ENCODE data around the gene MROH2A. TPM values are rescaled to one million over a fixed set of nuclear protein-coding genes. Genes with fewer than 3 reads are reported as not detected.

MROH2A gene
- total and polyA plus RNA-seq, 9 of the 15 experiments (the other 6 are each of a cell fraction or from before 2014, with no cell fraction given) = 0.03 TPM; not detected in 8

DNA sequence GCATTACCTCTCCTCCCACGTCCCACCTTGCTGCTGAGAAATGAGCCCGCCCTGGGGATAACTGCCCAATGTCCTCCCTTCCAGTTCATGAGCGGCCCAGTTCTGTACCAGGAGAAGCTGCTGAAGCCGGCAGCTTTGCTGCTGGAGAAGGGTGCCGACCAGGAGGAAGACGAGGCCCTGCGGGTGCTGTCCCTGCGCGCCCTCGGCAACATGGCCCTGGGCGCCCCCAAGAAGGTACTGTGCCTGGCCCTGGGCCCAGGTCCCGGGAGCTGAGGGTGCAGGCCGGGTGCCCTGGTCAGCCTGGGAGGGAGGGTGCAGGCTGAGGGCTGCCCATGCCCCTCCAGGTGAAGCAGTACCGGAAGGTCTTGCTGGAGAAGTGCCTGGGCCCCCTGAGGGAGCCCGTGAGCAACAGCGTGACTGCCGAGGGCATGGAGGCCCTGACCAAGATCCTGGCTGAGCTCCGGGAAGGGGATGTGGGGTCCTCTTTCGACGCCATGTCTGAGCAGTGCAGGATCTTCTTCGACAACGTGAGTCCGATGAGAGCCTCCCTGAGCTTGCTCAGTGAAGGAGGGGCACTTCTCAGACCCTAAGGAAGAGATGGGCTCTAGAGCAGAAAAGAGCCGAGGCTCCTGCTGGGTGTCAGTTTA lies 50.5 kb downstream of the MROH2A start:
- Histone ChIP-seq H3K9ac (ENCODE audit: insufficient read depth in 1 of 2, low read depth in 2 of 2, low read length in 2 of 2) (no peak overlapping the region; a peak in 1 of 4 replicates), H2AFZ (ENCODE audit: low read depth, low read length) (0 out of 2 replicates have a peak overlapping the region, but pooled peaks have one; percentile 24), H3K79me2 (ENCODE audit: control insufficient read depth, insufficient read depth, low read length) (no peaks in the 10 kb centered on the region), H3K4me2 (ENCODE audit: insufficient read depth, low read length) (no peak overlapping the region), H3K27ac (ENCODE audit: extremely low read depth, low read depth, low read length) (no peak overlapping the region), H3K4me3 (no peak overlapping the region), H3K9me3 (replicated peaks; ENCODE audit: control insufficient read depth, insufficient read depth, low read depth, low read length) (no peaks in the 10 kb centered on the region), H3K36me3 (ENCODE audit: control insufficient read depth, insufficient read depth, low read length) (no peaks in the 10 kb centered on the region), H4K20me1 (replicated peaks; ENCODE audit: control insufficient read depth, insufficient read depth, low read length) (no peaks in the 10 kb centered on the region; the same call in 1 of the 2 replicates), H3K9me1 (ENCODE audit: control insufficient read depth, insufficient read depth, low read length) (no peaks in the 10 kb centered on the region), H3K4me1 (replicated peaks in 1 of 2; ENCODE audit: control insufficient read depth in 2 of 2, insufficient read depth in 2 of 2, low read length in 2 of 2) (peaks cover 0 to 5% of the 10 kb centered on the region in 2 experiments; a peak in 2 of 5 replicates), H3K27me3 (ENCODE audit: control insufficient read depth in 2 of 2, insufficient read depth in 2 of 2, low read length in 2 of 2) (no peaks in the 10 kb centered on the region; a peak in 1 of 5 replicates)
- peak; percentile 36 for ATAC-seq
- intact Hi-C loops (cut with micrococcal nuclease) (no loop called here), in situ Hi-C loops (cut with MboI) (no loop called here)
- FAIRE-seq = no peak
- DNase-seq (ENCODE audit: extremely low read depth in 1 of 4, low spot score in 3 of 4) = no peak
- 12% methylated on average over 15 of the region's 24 CpGs for WGBS (ENCODE audit: insufficient coverage, low coverage, missing lambda C conversion rate)
- TF ChIP-seq, protein P1, sequence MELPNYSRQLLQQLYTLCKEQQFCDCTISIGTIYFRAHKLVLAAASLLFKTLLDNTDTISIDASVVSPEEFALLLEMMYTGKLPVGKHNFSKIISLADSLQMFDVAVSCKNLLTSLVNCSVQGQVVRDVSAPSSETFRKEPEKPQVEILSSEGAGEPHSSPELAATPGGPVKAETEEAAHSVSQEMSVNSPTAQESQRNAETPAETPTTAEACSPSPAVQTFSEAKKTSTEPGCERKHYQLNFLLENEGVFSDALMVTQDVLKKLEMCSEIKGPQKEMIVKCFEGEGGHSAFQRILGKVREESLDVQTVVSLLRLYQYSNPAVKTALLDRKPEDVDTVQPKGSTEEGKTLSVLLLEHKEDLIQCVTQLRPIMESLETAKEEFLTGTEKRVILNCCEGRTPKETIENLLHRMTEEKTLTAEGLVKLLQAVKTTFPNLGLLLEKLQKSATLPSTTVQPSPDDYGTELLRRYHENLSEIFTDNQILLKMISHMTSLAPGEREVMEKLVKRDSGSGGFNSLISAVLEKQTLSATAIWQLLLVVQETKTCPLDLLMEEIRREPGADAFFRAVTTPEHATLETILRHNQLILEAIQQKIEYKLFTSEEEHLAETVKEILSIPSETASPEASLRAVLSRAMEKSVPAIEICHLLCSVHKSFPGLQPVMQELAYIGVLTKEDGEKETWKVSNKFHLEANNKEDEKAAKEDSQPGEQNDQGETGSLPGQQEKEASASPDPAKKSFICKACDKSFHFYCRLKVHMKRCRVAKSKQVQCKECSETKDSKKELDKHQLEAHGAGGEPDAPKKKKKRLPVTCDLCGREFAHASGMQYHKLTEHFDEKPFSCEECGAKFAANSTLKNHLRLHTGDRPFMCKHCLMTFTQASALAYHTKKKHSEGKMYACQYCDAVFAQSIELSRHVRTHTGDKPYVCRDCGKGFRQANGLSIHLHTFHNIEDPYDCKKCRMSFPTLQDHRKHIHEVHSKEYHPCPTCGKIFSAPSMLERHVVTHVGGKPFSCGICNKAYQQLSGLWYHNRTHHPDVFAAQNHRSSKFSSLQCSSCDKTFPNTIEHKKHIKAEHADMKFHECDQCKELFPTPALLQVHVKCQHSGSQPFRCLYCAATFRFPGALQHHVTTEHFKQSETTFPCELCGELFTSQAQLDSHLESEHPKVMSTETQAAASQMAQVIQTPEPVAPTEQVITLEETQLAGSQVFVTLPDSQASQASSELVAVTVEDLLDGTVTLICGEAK (IDR thresholded peaks at IDR 0.05) = no peak
- TF ChIP-seq, protein P1 (CRISPR knock-in tag; IDR thresholded peaks at IDR 0.05) = no peak
- no peak for TF ChIP-seq ZNF76 (CRISPR knock-in tag; IDR thresholded peaks at IDR 0.05; ENCODE audit: borderline replicate concordance)
- no peak for TF ChIP-seq GTF2F1 (IDR thresholded peaks at IDR 0.05; ENCODE audit: low read depth, low read length)
- TF ChIP-seq, protein P2, sequence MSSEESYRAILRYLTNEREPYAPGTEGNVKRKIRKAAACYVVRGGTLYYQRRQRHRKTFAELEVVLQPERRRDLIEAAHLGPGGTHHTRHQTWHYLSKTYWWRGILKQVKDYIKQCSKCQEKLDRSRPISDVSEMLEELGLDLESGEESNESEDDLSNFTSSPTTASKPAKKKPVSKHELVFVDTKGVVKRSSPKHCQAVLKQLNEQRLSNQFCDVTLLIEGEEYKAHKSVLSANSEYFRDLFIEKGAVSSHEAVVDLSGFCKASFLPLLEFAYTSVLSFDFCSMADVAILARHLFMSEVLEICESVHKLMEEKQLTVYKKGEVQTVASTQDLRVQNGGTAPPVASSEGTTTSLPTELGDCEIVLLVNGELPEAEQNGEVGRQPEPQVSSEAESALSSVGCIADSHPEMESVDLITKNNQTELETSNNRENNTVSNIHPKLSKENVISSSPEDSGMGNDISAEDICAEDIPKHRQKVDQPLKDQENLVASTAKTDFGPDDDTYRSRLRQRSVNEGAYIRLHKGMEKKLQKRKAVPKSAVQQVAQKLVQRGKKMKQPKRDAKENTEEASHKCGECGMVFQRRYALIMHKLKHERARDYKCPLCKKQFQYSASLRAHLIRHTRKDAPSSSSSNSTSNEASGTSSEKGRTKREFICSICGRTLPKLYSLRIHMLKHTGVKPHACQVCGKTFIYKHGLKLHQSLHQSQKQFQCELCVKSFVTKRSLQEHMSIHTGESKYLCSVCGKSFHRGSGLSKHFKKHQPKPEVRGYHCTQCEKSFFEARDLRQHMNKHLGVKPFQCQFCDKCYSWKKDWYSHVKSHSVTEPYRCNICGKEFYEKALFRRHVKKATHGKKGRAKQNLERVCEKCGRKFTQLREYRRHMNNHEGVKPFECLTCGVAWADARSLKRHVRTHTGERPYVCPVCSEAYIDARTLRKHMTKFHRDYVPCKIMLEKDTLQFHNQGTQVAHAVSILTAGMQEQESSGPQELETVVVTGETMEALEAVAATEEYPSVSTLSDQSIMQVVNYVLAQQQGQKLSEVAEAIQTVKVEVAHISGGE (CRISPR knock-in tag; IDR thresholded peaks at IDR 0.05) = no peak
- BruUV-seq (replicated peaks) = no TSS peak
- CTCF ChIA-PET (ENCODE audit: low intra/inter-chr PET ratio) = no interaction called here
- POLR2A ChIA-PET = interaction anchor here (0.6 to 1.0 kb wide), 3 partner anchors 10 to 1183 kb away, joined by 3 read pairs; no protein-coding TSS in a partner anchor
